Adipose tissue (tissue), 3 donors: ENCODE measurements around the gene HK2. TPM values are rescaled to one million over a fixed set of nuclear protein-coding genes. Genes with fewer than 3 reads are reported as not detected.

Experiments
- H3K27ac ChIP-seq: one replicate; pipeline ENCODE4 v1.5.1; 2013; ENCODE audit warnings: low read depth, low read length
- WGBS, 3 donors: extraction: QIAGEN DNeasy Blood & Tissue Kit; methylation state at CpG; one replicate each; pipeline ENCODE4 v1.1.7; 2013; 5-methylcytosine and 5-hydroxymethylcytosine counted together
- polyA plus RNA-seq, 3 donors: library from polyadenylated mRNA; stranded (reverse); fragments of 200-250 nt; gene quantifications; one replicate each; pipeline ENCODE4 v1.2.3, GENCODE V29; 2013
- donor health status: healthy with polysubstance abuse.
- donor health status: Bipolar disorder and iron deficiency.
- donor health status: healthy.

HK2 gene
- polyA plus RNA-seq, 3 donors, result 11.8 to 123 (median 18.2) TPM

DNA sequence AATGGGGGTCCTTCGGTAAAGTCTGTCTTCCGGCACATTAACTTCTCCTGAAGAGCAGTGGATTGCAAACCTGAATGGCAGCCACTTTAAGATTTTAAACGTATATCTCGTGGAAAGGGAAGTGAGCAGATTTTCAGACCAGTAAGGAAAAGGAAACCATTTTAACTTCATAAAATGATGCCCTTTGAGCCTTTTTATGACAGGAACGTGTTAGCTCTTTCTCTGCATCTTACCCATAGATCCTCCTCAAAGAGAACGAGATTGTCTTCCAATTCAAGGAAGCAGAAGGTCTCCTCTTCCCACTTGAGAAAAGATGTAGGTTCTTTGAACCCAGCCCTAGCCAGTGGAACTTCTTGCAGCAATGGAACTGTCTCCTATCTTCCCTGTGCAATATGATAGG lies 35.6 kb downstream of the HK2 start:
- 75 to 88% (median 78%) methylated on average over 6 of the region's 6 CpGs for WGBS, 3 donors
- no peak overlapping the region for H3K27ac ChIP-seq

DNA sequence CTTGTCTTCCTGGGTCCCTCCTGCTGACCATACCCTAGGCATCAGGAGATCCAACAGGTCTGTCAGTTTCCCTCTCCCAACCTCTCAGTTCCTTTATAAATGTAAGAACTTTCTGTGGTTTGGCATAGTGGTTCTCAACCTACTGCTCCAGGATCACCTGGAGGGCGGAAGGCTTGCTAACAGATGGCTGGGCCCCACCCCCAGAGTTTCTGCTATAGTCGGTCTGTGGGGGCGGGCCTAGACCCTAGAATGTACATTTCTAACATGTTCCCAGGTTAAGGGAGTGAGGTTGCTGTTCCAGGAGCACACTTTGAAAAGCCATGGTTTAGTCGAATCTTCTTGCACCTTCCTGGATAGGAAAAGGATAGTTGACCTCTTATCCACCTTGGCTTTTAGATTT lies 37.0 kb downstream of the HK2 start:
- 87 to 93% (median 89%) methylated on average over 4 of the region's 4 CpGs for WGBS, 3 donors
- H3K27ac ChIP-seq, result no peak overlapping the region

DNA sequence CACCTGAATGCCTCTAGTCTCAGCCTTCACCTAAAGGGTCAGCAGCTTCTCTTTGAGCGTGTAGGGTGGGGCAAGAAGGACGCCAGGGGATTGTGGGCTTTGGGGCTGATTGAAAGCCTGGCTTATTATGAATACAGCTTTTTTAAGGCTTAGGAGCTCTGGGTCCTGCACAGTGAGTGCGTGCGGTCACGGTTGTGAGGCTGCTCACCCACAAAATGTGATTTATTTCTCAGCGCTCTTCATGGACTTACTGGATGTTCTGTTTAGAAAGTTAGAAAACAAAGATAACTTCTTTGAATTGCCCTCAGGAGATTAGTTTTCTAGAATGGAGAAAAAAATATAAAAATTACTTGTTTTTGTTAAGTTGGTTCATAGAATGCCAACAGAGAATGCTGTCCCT lies 37.5 kb downstream of the HK2 start:
- WGBS, 3 donors, result 95 to 96% (median 95%) methylated on average over 6 of the region's 6 CpGs

DNA sequence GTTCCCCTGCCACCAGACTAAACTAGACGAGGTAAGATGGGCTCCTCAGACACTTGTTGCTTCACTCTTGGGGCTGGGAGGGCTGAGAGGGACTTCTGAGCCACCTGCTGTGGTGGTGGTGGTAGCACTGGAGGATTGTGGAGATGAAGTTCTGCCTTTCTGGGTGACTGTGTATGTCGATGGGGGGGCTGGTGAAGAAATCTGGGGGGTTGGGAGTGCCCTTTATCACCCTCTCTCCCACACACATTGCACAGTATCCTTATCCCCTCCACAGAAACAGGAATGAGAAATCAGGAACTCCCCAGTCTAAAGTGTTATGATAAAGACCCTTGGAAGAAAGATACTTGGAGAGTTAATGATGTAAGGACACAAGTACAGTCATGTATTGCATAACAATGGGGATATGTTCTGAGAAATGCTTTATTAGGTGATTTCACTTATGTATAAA lies 38.5 kb downstream of the HK2 start:
- 61 to 89% (median 82%) methylated on average over 2 of the region's 2 CpGs for WGBS, 3 donors
- H3K27ac ChIP-seq, result no peak overlapping the region

More for the DNA sequence above, 37.5 kb downstream of the HK2 start:
- H3K27ac ChIP-seq, result no peak overlapping the region

DNA sequence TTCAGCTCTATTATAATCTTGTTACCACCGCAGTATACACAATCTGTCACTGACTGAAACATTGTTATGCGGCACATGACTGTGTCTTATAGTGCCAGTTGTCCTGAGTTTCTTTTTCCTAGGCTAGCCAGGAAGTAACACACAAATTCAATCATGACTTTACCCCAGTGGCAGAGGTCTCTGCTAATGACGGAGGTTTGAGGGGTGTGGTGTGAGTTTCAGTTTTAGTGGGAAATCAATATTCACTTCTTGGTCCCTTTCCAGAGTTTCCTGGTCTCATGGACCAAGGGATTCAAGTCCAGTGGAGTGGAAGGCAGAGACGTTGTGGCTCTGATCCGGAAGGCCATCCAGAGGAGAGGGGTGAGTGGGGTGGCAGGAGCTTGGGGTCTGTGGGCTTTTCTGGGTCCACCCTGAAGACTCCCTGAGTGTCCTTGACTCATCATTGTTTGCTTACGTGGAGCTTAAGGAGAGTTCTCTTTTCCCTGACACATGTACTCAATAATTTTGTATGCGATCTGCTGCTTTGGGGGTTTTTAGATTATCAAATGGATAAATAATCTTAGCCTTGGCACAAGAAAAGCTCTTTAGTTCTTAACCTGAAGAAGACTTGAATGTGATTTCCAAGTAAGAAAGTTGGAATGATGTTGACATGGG lies 39.2 kb downstream of the HK2 start:
- WGBS, 3 donors, result 80 to 86% (median 82%) methylated on average over 7 of the region's 7 CpGs
- H3K27ac ChIP-seq, result no peak overlapping the region

DNA sequence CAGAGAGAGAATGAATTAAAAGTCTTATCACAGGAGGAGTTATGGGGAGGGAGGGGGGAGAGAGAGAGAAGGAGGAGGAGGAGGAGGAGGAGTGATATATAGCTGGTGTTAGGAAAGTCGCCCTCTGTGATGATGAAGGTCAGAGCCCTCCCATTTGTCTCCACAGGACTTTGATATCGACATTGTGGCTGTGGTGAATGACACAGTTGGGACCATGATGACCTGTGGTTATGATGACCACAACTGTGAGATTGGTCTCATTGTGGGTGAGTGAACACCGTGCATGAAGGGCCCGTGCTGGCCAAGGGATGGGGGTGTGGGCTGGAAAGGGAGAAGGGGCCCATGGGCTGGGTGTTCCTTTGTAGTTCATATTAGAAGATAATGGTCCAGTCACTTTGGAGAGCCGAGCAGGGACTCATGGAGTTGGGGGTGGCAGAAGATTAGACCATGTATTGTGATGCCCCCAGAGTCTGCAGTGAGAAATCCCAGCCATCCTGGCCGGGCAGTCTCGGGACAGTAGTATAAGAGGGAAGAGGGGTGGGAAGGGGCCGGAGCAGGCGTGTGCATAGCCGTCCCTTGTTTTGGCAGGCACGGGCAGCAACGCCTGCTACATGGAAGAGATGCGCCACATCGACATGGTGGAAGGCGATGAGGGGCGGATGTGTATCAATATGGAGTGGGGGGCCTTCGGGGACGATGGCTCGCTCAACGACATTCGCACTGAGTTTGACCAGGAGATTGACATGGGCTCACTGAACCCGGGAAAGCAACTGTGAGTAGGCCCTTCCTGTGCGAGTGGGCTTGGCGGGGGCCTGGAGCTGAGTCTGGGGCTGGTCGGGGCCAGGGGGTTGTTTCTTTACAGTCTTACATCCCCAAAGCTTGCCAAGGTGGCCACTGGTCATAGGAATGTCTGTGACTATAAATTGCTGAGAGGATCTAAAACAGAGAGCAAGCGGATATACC lies 40.0 kb downstream of the HK2 start:
- 90 to 93% (median 90%) methylated on average over 26 of the region's 26 CpGs for WGBS, 3 donors
- peak overlapping the region; percentile 28 for H3K27ac ChIP-seq

DNA sequence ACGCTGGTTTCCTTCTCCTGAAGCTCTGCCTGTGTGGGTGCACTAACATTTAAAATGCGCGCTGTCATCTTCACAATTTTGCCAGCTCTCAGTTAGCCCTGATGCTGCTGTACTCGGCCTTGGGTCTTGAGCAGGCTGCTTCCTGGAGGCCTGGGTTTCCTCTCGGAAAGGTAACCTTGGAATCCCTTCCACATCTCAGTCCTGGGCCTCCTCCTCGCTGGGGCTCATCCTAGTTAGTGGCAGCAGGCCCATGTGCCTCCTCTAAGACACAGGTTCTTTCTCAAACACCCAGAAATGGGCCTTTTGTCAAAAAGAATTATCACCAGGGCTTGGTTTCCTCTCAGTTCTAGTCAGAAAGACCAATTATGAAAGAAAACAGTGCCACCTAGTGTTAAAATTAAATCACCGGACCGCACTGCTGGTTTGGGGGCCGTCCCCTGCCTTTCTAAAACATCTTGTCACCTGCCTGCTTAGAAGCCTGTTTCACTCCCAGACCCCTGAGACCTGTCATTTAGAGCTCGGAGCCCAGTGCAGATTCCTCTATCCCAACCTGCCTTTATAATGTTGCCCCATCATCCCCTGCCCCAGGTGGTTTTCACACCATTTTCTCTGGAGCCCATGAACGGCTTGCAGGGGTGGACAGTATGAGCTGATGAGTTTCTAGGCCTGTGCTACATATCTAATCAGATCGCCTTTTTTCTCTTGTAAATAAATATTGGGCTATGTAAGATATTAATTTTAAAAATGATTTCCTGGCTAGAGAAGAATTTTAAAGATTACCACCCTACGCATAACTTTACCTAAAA lies 42.4 kb downstream of the HK2 start:
- H3K27ac ChIP-seq, result no peak overlapping the region
- WGBS, 3 donors, result 46 to 50% (median 48%) methylated on average over 13 of the region's 13 CpGs

DNA sequence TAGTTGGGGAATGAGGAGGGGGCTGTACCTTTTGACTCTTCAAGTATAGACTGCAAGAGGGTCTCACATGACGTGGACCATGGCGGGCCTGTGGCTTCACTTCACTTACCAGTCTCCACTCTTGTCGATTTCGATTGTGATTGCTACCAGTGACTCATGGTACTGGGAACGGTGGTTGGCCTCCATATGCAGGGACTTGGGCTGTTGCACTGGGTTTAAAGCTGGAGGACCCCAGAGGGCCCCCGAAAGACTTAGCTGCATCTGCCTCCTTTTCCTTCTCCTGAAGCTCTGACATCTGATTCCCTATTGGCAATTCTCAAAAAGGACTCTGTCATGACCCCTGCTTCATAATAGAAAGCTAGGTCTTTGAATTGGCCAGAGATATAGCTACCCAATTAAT lies 43.4 kb downstream of the HK2 start:
- WGBS, 3 donors, result 81 to 88% (median 84%) methylated on average over 6 of the region's 6 CpGs
- no peak overlapping the region for H3K27ac ChIP-seq

DNA sequence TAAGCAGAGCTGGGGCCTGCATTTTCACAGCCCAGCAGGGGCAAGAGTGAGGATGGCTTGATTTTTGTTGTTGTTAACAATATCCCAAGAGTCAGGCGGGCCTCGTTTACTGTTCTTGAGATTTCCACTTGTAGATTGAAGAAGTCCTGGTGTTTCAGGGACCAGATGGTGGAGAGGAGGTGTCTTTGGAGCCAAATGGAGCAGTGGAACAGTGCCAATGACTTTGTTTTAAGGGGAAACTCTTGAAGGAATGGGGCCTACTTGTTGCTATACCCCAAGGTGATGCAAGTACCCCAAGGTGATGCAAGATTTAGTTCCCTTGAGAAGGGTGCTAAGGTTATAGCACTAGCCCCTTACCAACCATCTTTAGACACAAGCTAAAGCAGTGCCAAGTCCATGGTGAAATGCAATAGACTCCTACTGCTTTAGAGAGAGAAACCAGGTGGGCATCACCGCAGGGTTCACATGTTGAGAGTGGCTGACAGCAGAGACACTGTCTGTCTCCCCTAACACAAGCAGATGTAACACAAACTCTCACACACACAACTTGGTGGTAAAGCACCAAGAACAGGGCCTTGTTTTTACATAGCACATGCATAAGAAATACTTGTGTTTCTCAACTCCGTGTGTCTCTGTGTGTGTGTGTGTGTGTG lies 44.0 kb downstream of the HK2 start:
- 79 to 86% (median 84%) methylated on average over 4 of the region's 4 CpGs for WGBS, 3 donors
- H3K27ac ChIP-seq, result no peak overlapping the region

DNA sequence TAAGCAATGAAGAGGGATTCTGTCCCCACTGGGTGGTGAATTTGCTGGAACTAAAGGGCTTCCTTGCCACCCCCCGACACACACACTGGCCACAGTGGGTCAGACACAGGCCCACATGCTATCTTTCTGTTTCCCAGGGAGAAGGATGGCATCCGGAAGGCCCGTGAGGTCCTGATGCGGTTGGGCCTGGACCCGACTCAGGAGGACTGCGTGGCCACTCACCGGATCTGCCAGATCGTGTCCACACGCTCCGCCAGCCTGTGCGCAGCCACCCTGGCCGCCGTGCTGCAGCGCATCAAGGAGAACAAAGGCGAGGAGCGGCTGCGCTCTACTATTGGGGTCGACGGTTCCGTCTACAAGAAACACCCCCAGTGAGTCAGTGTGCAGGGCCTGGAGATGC lies 44.6 kb downstream of the HK2 start:
- 96 to 97% (median 96%) methylated on average over 20 of the region's 20 CpGs for WGBS, 3 donors
- no peak overlapping the region for H3K27ac ChIP-seq

DNA sequence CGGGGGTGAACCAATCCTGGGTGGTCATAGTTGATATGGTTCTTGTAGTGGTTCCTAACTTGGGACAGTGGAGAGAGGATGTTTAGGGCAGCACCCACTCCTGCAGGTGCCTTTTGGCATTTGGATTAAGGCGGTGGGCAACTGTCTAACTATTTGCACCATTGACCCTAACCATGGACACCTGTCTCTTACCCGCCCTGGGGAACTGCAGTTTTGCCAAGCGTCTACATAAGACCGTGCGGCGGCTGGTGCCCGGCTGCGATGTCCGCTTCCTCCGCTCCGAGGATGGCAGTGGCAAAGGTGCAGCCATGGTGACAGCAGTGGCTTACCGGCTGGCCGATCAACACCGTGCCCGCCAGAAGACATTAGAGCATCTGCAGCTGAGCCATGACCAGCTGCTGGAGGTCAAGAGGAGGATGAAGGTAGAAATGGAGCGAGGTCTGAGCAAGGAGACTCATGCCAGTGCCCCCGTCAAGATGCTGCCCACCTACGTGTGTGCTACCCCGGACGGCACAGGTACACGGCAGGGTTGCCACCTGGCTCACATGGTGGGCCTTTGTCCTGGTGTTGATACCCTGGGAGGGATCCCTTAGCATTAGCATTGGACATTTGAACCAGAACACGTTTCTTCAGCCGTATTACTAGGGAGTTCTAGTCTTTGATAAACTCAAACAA lies 46.3 kb downstream of the HK2 start:
- 97% methylated on average over 24 of the region's 24 CpGs for whole genome bisulfite sequencing, 3 donors
- H3K27ac ChIP-seq, result no peak overlapping the region

DNA sequence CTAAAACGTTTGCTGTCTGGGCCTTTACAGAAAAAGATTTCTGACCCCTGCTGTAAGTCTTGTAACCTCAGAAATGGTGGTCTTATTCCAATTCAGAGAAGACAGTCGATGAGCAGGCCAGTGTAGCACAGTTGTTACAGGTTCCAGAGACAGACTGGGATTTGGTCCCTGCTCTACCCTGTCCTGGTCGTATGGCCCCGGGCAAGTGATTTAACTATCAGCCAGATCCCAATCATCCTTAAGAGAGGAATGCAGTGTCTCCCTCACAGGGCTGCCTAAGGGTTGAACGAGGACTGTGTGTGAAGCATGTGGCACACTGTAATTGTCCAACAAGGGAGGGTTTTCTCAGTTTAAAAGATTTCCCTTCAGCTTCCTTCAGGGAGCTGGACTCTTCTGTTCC lies 47.2 kb downstream of the HK2 start:
- 73 to 81% (median 80%) methylated on average over 5 of the region's 5 CpGs for WGBS, 3 donors
- H3K27ac ChIP-seq, result no peak overlapping the region

DNA sequence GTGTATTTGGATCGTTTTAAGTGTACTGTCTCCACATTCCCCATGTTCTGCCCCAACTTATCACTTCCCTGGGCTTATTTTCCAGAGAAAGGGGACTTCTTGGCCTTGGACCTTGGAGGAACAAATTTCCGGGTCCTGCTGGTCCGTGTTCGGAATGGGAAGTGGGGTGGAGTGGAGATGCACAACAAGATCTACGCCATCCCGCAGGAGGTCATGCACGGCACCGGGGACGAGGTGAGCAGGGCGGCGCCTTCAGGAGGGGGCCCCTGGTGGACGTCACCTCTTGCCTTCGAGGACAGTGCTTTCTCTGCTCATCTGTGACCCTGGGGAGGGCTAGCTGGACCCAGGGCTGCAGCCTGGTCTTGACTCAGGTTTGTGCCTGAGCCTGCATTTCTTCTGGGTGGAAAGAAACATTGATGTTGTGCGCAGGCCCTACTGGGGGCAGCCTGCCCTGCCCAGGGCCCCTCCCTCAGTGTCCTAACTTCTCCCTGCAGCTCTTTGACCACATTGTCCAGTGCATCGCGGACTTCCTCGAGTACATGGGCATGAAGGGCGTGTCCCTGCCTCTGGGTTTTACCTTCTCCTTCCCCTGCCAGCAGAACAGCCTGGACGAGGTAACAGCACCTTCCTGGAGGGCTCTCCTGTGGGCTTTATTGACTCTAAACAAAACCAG lies 47.8 kb downstream of the HK2 start:
- WGBS, 3 donors, result 88 to 91% (median 90%) methylated on average over 18 to 19 of the region's 19 CpGs
- H3K27ac ChIP-seq, result no peak overlapping the region

DNA sequence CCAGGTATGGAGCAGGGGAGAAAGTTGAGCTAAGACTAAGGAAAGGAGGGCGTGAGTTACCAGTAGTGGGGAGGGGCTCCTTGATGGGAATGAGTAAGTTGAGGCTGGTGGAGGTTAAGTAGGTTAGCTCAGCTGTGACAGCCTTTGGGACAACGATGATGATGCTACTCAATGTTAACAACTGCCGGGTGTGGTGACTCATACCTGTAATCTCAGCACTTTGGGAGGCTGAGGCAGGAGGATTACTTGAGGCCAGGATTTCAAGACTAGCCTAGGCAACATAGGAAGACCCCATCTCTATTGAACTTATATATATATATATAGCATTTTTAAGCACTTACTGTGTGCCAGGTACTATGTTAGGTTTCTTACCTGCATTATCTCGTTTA lies 48.4 kb downstream of the HK2 start:
- H3K27ac ChIP-seq, result no peak overlapping the region
- WGBS, 3 donors, result 89 to 96% (median 95%) methylated on average over 4 of the region's 4 CpGs

DNA sequence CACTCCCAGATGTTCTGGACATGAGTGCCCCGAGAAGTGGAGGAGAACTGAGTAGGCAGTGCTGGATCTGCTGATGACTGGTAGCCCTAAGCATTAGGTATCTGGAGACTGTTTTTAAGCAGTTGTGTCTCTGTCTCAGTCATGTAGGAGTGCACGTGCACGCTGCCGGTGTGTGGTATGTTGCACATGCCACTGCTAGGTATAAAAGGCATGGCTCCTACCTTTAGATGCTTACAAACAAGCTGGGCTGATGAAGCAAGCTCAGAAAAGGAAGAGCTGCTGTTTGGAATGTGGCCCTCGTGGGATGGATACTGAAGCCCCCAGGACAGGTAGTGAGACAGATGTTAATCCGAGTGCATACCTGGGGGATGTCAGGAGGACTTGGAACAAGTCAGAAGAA lies 49.1 kb downstream of the HK2 start:
- H3K27ac ChIP-seq, result no peak overlapping the region
- WGBS, 3 donors, result 76 to 92% (median 80%) methylated on average over 6 of the region's 6 CpGs

DNA sequence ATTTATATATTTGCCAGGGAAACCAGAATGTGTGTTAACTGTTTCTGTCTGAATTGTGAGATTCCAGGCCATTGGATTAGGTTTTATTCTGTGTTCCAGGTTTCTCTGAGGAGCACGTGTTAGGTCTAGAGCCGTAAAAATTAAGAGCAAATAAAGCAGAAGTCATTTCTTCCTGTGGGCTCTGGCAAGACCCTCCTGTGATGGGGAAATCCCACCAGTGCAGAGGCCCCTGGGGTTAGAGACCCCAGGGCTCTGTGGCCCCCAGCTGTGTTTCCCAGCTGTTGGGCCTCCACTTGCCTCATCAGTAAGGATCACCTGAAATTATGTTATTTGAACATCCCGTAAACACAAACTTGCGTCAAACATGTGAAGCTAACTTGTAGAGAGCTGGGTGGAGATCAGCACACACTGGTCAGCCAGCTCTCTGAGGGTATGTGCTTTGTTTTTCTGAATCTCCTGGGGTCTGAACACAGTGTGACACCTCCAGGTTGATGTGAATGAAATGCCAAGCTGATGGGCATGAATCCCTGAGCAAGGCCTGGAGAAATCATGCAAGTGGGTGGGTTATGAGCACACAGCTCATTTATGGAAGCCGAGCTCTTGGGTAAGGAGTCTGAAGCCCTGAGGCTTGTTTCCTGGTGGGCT lies 50.3 kb downstream of the HK2 start:
- 72 to 85% (median 78%) methylated on average over 5 of the region's 5 CpGs for WGBS, 3 donors

DNA sequence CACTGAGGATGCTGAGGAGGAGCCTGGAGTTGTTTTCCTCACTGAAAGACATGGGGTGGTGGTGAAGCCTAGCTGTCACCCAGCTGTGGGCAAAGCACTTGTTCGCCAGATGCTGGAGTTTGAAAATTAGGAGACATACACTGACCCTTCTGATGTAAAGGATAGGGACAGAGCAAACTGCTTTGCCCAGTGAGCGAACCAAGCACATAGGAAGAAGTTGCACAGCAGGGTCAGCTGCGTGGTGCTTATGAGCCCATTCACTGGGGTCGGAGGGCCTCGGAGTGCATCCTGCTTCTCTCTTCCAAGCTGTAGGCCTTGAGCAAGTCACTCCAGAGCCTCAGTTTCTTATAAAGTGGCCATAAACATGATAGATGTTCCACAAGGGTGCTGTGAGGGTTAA lies 50.9 kb downstream of the HK2 start:
- WGBS, 3 donors, result 86 to 91% (median 91%) methylated on average over 5 of the region's 5 CpGs
- no peak overlapping the region for H3K27ac ChIP-seq

More for the DNA sequence above, 50.3 kb downstream of the HK2 start:
- no peak overlapping the region for H3K27ac ChIP-seq
